Measurements from ENCODE around the gene MRPL20.

The MRPL20 gene

DNA sequence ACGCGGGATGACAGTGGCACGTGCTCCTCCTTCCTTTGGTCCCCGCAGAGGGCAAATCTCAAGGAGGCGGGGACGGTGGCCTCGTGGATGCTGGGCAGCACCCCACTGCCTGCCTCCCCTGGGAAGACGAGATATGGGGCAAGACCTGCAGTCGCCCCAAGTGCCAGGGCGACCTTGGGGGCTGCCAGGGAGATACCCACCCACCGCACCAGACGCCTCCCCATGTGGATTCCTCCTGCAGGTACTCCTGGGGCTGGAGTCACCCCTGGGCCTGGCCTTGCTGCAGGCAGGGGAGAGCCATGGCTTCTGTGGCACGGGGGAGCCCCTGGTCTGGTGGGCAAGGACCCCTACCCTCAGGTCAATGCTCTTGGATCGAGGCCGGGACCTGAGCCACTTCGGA lies 26.2 kb downstream of the MRPL20 start:
- Mint-ChIP-seq H3K9me3 (no peaks in the 10 kb centered on the region), H3K4me1 (no peaks in the 10 kb centered on the region), H3K27ac (no peak overlapping the region), H3K4me3 (no peak overlapping the region), H3K36me3 (ENCODE audit: low read depth) (peaks cover 18% of the 10 kb centered on the region), H3K27me3 (ENCODE audit: low read depth, poor library complexity) (peaks cover 6% of the 10 kb centered on the region)
- no peak for DNase-seq
- TF ChIP-seq, protein P1, sequence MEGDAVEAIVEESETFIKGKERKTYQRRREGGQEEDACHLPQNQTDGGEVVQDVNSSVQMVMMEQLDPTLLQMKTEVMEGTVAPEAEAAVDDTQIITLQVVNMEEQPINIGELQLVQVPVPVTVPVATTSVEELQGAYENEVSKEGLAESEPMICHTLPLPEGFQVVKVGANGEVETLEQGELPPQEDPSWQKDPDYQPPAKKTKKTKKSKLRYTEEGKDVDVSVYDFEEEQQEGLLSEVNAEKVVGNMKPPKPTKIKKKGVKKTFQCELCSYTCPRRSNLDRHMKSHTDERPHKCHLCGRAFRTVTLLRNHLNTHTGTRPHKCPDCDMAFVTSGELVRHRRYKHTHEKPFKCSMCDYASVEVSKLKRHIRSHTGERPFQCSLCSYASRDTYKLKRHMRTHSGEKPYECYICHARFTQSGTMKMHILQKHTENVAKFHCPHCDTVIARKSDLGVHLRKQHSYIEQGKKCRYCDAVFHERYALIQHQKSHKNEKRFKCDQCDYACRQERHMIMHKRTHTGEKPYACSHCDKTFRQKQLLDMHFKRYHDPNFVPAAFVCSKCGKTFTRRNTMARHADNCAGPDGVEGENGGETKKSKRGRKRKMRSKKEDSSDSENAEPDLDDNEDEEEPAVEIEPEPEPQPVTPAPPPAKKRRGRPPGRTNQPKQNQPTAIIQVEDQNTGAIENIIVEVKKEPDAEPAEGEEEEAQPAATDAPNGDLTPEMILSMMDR (IDR thresholded peaks at IDR 0.05) = no peak

DNA sequence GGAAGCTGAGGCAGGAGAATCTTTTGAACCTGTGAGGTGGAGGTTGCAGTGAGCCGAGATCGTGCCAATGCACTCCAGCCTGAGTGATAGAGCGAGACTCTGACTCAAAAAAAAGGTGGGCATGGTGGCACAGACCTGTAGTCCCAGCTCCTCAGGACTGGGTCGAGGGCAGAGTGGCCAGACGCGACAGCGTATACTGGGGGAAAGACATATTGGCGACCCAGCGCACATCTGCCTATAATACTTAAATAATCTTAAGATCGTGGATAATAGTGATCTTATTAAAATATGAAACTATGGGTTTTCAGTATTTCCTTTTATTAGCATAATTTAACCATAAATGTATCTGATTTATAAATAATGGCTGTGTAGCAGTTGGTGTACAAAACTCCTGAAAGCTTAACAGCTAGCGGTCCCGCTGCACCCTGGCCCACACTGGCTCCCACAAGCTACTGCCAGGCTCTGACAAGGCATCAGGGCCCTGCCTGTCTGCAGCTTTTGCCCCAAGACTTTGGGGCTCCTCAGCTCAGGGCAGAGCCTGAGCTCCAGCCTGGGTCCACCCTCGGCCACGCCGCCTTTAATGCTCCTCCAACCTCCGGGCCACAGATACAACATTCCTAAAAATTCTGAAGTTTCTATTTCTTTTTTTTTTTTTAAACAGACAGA lies 29.4 kb downstream of the MRPL20 start:
- no peak overlapping the region for H3K4me3 Mint-ChIP-seq
- no peak for DNase-seq
- TF ChIP-seq, protein P1 (IDR thresholded peaks at IDR 0.05) = no peak
- no peaks in the 10 kb centered on the region for H3K36me3 Mint-ChIP-seq (ENCODE audit: low read depth)
- no peak overlapping the region for H3K27ac Mint-ChIP-seq
- peaks cover 15% of the 10 kb centered on the region for H3K4me1 Mint-ChIP-seq
- H3K27me3 Mint-ChIP-seq (ENCODE audit: low read depth, poor library complexity) = peaks cover under 1% of the 10 kb centered on the region
- H3K9me3 Mint-ChIP-seq = no peaks in the 10 kb centered on the region

DNA sequence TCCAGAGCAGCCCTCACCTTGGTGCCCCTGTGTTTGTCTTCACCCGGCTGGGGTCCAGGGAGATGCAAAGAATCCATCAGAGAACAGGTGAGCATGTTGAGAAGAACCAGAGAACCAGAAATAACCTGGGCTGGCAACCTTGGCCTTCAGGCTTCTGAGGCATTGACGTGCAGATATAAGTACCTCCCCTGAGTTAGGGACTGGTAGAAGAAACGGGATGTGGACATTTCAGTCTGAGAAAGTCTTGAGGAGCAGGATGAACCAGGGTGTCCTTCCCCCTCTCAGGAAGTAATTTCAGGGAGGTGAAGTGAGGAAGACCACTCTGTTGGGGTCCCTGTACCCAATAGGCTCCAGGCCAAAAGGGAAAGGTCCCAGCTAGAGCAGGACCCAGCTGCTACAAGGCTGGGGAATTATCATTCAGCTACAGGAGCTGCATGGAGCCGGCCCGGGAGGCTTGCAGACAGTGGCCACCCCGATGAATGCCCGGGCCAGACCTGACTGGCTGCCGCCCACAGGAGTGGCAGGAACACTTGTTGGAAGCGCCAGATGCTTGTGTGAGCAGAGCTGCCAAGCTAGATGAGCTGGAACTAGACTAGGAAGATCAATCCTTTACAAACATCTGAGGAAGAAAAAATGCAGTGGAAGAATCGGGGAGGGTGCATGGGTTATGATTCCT lies 30.4 kb downstream of the MRPL20 start:
- peaks cover 20% of the 10 kb centered on the region for H3K4me1 Mint-ChIP-seq
- H3K9me3 Mint-ChIP-seq = no peaks in the 10 kb centered on the region
- H3K27me3 Mint-ChIP-seq (ENCODE audit: low read depth, poor library complexity) = no peaks in the 10 kb centered on the region
- peak overlapping the region; percentile 75 for H3K27ac Mint-ChIP-seq
- no peaks in the 10 kb centered on the region for H3K36me3 Mint-ChIP-seq (ENCODE audit: low read depth)
- TF ChIP-seq, protein P1 (IDR thresholded peaks at IDR 0.05) = no peak
- no peak for DNase-seq
- peak overlapping the region; percentile 89 for H3K4me3 Mint-ChIP-seq

DNA sequence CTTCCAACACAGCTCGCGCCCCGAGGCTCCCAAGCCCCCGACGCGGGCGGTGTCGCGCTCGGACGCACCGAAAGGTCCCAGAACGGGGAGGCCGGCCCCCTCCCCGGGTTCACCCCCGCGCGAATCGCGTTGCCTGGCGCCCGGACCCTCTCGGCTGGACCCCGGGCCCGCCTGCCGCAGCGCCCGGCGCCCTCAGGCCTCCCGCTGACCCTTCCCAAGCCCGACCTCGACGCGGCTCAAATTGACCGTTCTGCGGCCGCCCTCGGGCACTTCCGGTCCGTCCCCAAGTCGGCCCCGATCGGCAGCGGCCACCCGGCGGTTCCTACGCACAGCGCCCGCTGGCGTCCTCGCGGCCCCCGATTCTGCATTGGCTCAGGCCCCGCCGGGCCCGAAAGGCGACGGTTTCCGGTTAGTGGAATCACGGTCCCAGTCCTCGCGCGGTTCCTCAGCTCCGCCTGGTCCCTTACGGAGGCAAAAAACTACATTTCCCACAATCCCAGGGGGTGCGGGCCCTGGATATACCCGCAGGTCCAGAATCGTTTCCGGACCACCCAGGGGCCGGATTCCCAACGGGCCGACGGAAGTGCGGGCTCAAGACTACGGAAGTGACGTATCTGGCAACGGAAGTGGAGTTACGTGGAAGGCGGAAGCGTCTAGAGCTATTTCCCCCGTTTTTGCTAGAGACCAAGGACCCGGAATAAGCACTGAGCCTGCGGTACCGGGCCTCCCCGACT lies 32.0 kb downstream of the MRPL20 start, which contains the start of gene AURKAIP1:
TSS of gene AURKAIP1 (minus strand) at position 279 of the 734 bp plus-strand sequence. CDS start 451 bp downstream, outside the sequence.
- TF ChIP-seq, protein P1 (IDR thresholded peaks at IDR 0.05) = no peak
- Mint-ChIP-seq H3K4me3 (peak within 1 kb of the TSS; percentile 89), H3K36me3 (ENCODE audit: low read depth) (no peaks in the 10 kb centered on the region), H3K27ac (peak within 1 kb of the TSS; percentile 98), H3K27me3 (ENCODE audit: low read depth, poor library complexity) (no peaks in the 10 kb centered on the region), H3K9me3 (no peaks in the 10 kb centered on the region), H3K4me1 (peaks cover 20% of the 10 kb centered on the region)
- peak; percentile 97 for DNase-seq

DNA sequence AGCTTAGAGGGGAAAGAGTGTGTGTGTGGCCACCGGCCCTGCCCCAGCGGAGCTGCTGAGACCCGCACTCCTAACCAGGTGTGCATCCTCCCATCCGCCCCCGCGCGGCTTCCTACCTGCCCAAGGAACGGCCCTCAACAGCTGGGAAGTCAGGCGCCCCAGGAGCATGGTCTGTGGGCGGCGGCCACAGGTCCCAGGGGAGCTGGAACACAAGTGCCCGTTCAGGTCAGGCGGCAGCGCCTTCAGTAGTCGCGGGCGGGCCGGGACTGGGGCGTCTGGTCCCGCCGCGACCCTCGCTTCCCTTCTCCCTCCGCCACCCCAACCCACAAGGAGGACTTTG lies 32.5 kb downstream of the MRPL20 start:
- Mint-ChIP-seq H3K36me3 (ENCODE audit: low read depth) (no peaks in the 10 kb centered on the region), H3K27me3 (ENCODE audit: low read depth, poor library complexity) (no peaks in the 10 kb centered on the region), H3K4me3 (peak overlapping the region; percentile 89), H3K27ac (no peak overlapping the region), H3K4me1 (peaks cover 20% of the 10 kb centered on the region), H3K9me3 (no peaks in the 10 kb centered on the region)
- DNase-seq = peak; percentile 56
- TF ChIP-seq, protein P1 (IDR thresholded peaks at IDR 0.05) = no peak

Measured in nephron progenitor cell (in vitro differentiated cells).